GF-D8 (cell line): Measurements from ENCODE around the gene ING5.

Source experiments
- DNase-seq: peaks from one replicate; lab custom pipeline; 2025; lab: John Stamatoyannopoulos, UW

ING5 gene

DNA sequence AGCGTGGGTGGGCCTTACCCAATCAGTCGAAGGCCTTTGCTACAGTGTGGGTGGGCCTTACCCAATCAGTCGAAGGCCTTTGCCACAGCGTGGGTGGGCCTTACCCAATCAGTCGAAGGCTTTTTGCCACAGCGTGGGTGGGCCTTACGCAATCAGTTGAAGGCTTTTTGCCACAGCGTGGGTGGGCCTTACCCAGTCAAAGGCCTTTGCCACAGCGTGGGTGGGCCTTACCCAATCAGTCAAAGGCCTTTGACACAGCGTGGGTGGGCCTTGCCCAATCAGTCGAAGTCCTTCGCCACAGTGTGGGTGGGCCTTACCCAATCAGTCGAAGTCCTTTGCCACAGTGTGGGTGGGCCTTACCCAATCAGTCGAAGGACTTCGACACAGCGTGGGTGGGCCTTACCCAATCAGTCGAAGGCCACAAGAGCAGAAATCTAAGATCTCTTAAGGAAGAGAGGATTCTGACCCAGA lies 58.5 kb downstream of the ING5 start:
- no peak for DNase-seq

DNA sequence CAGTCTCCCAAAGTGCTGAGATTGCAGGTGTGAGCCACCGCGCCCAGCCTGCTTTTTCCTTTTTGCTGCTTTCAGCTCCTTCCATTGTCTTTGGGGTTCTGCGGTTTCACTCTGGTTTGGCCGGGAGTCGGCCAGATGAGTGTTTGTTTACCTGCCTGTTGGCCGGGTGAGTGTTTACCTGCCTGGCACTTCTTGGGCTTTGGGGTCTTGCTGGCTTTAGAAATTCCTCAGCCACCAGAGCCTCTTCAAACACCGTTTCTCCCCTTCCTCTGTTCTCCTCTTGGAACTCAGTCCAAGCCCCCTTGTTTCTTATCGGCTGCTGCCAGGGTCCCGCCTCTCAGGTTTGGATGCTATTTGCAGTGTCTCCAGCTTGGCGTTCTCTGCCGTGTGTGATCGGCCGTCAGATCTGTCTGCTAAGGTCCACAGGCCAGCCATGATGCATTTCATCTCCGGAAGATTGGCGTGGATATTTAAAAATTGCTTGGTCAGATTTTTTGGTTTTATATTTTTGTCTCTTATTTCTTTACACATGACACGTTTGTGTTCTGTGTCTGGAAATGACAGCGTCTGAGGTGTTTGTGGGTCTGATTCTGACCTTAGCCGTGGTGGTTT lies 60.6 kb downstream of the ING5 start:
- no peak for DNase-seq

DNA sequence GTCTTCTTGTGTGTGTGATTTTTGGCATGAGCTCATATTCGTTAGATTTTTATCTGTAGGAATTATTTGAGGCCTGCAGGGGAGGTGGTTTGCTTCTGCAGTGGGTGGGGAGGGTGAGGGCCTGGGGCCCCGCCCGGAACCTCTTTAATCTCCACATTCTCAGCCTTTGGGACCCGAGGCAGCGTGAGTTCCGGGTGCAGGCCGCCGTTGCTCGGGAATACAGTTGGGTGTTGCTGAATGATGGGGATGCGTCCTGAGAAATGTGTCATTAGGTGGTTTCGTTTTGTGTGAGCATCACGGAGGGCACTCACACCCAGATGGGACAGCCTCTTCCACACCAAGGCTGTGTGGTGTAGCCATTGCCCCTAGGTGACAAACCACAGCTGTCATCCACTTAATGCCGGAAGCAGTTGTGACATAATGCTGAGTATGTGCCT lies 61.1 kb downstream of the ING5 start:
- DNase-seq, result peak; percentile 67

DNA sequence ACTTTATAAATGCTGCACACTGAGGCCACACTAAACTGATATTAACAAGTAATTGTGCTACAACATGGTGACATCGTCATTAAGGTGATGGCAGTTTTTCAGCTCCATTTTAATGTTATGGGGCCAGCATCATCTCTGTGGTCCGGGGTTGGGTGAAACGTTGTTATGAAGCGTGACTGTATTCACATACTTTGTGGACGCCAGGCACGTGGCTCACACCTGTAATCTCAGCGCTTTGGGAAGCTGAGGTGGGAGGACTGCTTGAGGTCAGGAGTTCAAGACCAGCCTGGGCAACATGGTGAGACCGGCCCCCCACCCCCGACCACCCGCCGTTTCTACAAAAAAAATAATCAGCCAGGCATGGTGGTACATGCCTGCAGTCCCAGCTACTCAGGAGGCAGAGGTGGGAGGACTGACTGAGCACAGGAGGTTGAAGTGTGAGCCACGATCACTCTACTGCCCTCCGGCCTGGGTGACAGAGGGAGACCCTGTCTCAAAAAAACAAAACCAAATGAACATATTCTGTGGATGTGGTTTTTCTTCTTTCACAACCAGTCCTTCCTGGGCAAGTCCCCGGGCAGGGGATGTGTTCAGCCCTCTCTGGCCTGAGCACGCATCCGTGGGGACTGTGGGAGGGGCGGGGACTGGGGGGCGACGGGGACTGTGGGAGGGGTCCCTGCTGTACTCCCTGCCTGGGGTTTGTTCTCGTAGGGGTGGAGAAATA lies 61.9 kb downstream of the ING5 start:
- no peak for DNase-seq

DNA sequence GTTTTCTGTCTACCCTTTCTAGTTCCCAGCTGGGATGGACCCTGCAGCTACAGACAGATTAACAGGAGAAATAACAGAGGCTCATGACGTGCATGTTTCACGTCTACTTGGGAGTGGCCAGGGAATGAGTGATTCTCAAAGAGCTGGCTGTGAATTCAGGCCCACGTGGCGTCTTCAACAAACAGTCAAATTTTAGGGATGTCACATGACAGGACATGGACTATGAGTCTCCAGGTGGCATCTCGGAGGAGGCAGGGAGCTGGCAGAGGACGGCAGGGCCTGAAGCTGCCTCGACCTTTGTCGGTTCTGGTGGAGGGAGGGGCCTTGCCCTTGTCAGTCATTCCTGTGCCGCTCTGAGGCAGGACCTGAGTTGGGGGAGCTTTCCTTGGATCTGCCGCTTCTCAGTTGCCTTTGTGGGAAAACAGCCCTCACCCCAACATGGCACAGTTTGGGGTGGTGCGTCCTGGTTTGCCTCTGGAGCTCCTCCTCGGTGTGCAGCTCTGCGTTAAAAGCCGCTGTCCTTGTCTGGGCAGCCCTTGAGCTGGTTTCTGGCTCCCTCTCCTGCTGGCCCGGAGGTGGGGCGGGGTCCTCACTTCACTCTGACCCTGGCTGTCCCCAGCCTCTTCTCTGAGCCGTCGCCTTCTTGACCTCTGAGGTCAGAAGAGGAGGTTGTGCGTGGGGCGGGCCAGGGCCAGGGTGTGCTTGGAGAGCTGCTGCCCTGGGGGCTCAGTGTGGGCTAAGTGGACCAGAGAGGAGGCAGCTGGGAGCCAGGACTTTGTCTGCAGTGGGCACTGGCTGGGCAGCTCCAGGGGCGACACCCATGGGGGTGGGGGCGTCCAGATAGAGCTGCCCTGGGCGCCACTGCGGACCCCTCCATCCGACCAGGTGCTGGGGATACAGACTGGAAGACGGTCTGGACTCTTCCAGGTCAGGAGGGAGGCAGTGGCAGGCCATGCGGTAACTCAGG lies 62.7 kb downstream of the ING5 start:
- no peak for DNase-seq

DNA sequence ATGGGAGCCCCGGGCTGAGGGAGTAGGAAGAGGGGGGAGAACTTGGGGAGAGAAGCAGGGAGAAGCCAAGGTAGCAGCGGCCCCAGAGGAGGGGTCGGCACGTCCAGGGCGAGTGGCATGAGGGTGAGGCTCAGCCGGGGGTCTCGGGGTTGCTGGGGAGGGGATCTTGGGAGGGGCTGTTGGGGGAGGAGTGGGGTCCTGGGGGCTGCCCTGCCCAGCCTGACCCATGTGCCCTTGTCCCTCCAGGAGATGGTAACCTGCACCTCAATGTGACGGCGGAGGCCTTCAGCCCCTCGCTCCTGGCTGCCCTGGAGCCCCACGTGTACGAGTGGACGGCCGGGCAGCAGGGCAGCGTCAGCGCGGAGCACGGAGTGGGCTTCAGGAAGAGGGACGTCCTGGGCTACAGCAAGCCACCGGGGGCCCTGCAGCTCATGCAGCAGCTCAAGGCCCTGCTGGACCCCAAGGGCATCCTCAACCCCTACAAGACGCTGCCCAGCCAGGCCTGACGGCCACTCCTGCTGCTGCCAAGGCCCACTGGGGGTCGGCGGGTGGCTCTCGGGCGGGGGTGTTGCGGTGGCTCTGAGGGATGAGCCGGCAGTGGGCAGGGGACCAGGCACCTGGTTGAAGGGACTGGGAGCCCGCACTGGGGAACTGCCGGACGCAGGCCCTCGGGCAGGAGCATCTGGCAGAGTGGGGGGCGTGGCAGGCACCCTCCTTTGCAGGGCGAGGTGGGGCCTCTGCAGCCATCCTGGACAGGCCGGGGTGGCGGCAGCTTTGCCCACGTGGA lies 65.8 kb downstream of the ING5 start:
- DNase-seq, result no peak

DNA sequence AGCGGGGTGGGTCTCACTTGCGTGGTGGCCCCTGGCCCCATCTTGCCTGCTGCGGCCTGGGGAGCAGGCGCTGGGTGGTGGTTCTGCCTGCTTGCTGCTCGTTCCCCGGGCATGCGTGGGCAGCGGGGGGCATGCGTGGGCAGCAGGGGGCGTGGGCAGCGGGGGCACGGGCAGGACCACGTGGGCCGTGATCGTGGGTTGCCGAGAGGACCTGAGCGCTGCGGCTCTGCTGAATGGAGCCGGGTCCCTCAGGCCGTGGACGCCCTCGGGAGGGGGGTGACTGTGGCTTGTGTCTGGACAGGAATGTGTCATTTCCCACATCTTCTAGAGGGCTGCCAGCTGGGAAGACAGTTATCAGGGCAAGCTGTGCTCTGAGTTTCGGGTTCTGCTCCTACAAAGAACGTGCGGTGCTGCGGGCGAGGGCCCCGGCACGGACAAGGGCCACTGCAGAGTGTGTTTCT lies 66.4 kb downstream of the ING5 start:
- no peak for DNase-seq

DNA sequence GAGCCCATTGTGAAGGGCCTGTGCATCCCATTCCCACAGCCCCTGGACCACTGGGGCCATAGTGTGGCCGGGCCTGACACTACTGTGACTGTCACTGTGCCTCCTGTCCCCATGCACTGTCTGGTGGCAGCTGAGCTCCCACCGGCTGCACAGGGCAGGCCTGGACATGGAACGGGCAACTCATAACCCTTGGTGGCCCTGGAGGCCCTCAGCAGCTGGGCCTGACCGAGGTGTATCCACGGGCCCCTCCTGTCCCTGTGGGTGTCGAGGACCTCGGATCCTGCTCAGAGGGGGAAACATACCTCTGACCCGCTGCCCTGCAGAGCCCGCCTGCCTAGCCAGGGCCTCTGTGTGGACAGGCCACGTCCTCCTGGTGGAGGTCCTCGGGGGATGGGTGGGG lies 67.0 kb downstream of the ING5 start:
- DNase-seq, result no peak

DNA sequence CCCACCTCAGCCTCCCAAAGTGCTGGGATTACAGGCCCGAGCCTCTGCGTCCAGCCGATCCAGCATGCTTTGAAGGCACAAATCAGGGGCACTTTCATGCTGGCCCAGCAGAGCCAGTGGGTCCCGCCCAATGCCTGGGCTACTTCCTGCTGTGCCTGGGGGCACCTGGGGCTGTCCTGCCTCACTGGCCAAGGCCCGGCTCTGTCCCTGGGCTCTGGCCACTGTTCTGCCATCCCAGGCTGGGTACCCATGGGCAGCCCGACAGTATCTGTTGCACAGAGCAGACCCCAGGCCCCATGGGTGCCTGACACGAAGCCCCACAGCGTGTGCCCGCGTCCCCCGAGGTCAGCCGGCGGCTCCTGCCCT lies 68.0 kb downstream of the ING5 start:
- DNase-seq, result no peak

DNA sequence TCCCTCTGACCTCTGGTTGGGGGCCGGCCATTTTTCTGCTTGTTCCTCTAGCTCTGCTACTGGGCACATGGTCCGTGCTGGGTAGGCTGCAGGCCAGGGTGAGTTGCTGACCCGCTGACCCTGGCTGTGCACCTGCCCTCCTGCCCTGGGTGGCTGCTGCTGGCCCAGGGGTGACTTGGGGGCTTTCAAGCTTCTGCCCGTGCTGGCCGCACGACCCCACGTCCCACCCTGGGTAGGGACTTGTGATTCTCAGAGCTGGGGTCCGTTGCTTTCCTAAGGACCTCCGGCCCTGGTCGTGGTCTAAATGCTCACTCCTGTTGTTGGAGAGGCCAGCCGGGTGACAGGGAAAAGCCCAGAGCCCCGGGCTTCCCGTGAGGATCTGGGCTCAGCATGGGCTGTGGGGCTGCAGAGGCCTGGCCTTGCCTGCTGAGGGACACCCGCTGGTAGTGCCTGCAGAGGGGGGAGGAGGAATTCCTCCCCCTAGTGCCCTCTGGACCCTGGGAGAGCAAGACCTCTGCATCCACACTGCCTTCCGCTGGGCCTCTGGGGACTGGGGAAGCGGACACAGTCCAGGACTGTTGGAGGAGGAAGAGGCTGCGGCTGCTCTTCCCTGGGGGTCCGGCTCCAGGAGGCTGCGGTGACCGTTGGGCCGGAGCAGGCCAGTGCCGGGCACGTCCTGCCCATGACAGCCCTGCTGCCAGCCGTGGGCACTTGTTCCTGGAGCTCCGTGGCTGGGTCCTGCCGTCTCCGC lies 68.5 kb downstream of the ING5 start:
- no peak for DNase-seq

DNA sequence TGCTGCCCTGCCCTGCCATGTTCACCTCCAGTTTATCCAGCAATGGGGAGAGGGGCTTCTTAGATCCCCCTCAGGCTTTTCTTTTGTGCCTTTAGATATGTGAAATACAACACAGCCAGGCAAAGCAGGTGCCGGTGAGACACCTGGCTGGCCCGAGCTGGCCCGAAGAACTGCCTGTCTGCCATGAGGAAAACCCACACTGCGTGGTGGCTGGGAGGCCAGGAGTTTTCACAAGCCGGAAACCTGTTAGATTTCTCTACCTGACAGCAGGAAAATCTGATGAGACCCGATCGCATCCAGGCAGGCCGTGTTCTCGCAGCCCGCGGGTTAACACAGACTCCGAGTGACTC lies 69.1 kb downstream of the ING5 start:
- no peak for DNase-seq

DNA sequence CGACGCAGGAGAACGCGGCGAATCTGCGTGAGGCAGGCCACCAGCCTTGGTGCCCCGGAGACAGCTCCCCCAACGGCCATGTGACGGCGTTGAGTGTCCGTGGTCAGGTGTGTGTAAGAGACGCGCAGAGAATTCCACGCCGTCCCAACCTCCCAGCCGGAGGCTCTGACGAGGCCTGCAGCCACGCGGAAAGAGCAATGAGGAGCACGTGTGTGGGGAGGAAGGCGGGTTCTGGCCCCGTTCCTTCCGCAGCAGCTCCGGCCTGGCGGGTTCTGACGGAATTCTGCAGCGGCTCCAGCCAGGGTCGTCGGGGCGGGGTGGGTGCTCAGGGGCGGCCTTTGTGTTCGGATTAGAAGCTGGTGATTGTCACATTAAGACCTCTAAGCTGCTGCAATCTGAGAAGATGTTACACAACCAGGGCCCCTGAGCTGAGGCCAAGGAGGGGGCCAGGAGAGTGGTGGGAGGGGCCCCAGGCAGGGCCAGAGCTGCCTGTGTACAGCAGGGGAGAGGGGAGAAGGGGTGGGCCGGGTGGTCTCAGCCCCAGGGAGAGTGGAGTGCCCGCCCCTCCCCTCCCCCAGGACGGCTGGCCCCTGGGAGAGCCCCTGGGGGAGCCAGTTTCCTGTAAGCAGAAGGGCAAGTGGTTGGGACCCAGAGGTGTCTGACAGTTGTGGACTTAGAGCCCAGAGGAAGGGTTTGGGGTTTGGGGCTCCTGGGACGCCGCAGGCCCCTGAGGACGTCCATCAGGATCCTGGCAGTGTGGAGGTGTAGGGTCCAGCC lies 69.6 kb downstream of the ING5 start:
- no peak for DNase-seq

DNA sequence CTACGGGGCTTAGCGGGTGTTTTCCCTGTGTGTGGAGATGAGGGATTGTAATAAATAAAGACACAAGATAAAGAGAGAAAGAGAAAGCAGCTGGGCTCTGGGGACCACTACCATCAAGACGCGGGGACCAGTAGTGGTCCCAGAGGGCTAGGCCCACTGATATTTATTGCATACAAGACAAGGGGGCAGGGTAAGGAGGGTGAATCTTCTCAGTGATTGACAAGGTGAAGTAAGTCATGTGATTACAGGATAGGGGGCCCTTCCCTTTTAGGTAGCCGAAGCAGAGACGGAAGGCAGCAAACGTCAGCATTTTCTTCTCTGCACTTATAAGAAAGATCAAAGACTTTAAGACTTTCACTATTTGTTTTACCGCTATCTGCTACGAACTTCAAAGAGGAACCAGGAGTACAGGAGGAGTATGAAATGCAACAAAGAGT lies 70.2 kb downstream of the ING5 start:
- DNase-seq, result no peak

DNA sequence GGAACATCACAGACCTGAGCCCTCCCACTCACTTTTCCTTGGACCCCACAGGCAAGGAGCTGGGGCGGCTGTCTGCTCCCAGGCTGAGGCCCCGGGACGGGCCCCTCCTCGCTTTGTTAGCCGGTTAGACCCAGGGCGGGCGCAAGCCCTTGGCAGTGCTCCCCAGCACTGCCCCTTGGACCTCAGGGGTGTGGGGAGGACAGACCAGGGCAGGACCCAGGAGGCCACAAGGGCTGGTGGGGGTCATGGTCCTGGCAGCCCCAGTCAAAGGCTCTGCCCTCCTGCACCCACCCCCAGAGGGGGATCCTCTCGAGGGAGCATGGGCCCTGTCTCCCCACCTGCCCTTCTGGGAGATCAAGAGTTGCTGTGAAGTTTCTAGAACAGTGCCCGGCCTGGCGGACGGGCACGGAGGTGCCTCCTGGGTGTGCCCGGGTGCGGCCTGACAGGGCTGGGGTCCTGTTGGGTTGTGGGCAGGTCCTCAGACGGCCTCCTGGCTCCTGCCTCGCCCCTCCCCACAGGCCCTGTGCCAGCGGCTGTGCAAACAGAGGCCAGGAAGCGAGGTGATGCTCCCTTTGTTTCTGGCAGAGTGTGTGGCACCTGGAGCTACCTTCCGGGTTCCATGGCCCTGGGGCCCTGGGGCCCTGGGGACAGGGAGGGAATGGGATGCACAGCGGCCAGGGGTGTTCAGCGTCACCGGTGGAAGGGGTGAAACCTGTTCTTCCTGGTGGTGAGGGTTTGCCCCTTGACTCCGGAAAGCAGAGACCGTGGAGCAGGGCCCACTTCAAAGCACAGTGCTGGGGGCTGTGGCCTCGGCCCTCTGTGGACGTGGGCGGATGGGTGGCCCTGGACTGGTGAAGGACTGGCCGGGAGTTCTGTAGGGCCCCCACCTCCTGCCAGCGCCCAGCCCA lies 71.9 kb downstream of the ING5 start:
- no peak for DNase-seq

DNA sequence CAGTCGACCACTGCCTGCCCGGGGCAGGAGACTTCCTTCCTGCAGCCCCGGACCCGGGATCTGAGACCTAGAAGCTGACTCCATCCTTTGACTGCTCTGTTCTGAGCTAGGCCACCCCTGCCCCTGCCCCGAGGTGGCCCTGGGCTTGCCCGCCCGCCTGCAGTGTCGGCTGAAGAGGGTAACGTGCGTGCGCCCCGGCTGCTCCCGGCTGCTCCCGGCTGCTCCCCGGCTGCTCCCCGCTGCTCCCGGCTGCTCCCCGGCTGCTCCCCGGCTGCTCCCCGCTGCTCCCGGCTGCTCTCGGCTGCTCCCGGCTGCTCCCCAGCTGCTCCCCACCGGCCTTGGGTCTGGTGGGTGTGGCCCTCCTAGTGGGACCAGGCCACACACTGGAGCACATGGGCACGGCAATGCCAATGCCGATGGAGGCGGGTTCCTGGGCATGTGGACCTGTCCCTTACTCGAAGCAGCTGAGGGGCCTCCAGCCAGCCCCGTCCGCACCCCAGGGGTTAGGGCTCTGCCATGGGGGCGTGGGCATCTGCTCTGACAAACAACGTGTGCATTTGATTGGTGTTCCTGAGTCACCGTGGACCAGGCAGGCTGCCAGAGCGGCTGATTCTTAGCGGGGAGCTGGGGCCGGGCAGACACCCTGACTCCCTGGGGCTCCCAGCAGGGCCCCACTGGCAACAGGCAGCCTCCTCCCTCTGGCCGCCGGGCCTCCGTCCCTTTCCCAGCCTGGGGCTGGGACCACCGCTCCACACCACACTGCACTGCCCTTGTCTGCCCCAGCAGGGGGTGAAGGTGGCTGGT lies 72.8 kb downstream of the ING5 start:
- no peak for DNase-seq

DNA sequence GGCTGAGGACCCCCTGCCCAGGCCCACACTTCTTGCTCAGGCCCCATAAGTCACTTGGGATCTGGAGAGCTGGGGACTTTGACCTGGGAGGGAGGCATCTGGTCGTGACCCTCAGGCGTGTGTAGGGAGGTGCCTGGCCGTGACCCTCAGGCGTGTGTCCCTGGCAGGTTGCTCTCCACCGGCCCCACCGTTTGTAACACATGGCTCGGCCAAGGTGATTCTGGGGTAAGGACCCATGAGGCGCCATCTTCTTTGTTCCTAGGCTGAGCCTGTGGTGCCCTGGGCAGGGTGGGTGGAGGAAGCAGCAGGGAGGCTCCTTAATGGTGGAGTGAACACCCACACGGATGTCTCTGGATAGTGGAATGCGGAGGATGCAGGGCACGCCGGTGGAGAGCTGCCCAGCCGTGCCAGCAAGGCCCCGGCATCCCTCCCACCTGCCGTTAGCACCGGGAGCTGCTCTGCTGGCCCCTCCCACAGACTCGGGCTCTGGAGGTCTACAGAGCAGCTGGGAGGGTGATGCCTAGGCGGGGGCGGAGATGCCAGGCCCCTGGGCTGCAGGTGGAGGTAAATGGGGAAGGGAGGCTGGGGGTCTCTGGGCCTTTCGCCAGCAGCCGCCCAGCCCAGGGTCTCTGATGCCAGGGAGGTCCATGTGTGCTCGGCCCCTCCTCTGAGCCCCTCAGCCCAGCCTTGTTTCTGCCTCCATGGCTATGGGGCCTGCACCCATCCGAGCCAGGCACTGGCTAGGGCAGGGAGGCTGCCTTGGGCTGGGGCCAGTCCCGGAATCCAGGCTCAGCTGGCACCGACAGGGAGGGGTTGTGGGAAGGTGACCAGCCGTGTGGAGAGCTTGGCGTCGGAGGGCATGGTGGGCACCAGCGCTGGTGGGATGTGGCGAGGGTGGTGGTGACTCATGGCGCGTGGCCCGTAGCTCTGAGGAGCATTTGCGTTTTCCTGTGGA lies 73.7 kb downstream of the ING5 start:
- DNase-seq, result no peak
